Stimulated activated CD8-positive, alpha-beta memory T cell treated with anti-CD3 and anti-CD28 coated beads, Interleukin-15, amount 100 ng/mL, for 24 hours (primary cell): ENCODE measurements around the gene ADGRL2.

Experiments
- DNase-seq: peaks from one replicate; pipeline ENCODE4 v3.0.0-alpha.2; 2020; ENCODE audit warnings: low read depth

Gene ADGRL2

GRCh38 chr1:81800695-81801650 is at the start of gene ADGRL2:
Gene ADGRL2 (plus strand): TSS chr1:81800934. CDS start chr1:81836985, 36,051 bp downstream.
- no peak for DNase-seq

- DNase-seq = no peak
These were observed 47.9 kb upstream of the ADGRL2 start for GRCh38 chr1:81752840-81753239.

GRCh38 chr1:81754424-81754823 is 46.3 kb upstream of the ADGRL2 start:
- DNase-seq = no peak

GRCh38 chr1:81756872-81757271 is 43.9 kb upstream of the ADGRL2 start:
- no peak for DNase-seq

GRCh38 chr1:81757398-81758020 is 43.2 kb upstream of the ADGRL2 start:
- no peak for DNase-seq

- no peak for DNase-seq
These were observed 42.6 kb upstream of the ADGRL2 start for GRCh38 chr1:81758181-81758580.

- DNase-seq = no peak
These were observed 40.1 kb upstream of the ADGRL2 start for GRCh38 chr1:81760477-81761097.

GRCh38 chr1:81775510-81775909 is 25.2 kb upstream of the ADGRL2 start:
- DNase-seq = no peak

GRCh38 chr1:81780705-81781454 is 19.9 kb upstream of the ADGRL2 start:
- DNase-seq = no peak

- DNase-seq = no peak
These were observed 19.0 kb upstream of the ADGRL2 start for GRCh38 chr1:81781749-81782148.

- DNase-seq = no peak
These were observed 8.6 kb upstream of the ADGRL2 start for GRCh38 chr1:81792184-81792583.

GRCh38 chr1:81797701-81798100 is 3.0 kb upstream of the ADGRL2 start:
- no peak for DNase-seq

- DNase-seq = no peak
These were observed 617 bp upstream of the ADGRL2 start for GRCh38 chr1:81799939-81800694.

GRCh38 chr1:81801651-81802456 is 1.1 kb downstream of the ADGRL2 start:
- DNase-seq = no peak

- no peak for DNase-seq
These were observed 1.6 kb downstream of the ADGRL2 start for GRCh38 chr1:81802457-81802706.

- no peak for DNase-seq
These were observed 2.1 kb downstream of the ADGRL2 start for GRCh38 chr1:81802707-81803430.

- DNase-seq = no peak
These were observed 2.8 kb downstream of the ADGRL2 start for GRCh38 chr1:81803431-81804110.

- DNase-seq = no peak
These were observed 3.6 kb downstream of the ADGRL2 start for GRCh38 chr1:81804312-81804711.
